T follicular helper cell (primary cell): ENCODE results near the gene ACSS1.

Experiments used
- DNase-seq: peaks from one replicate; pipeline ENCODE4 v3.0.0-alpha.2; 2020; ENCODE audit warnings: low read depth

Gene ACSS1

GRCh38 chr20:25058847-25059810 is 1.2 kb upstream of the ACSS1 start:
- DNase-seq, result no peak

- DNase-seq, result peak; percentile 69
These were observed 497 bp downstream of the ACSS1 start for GRCh38 chr20:25057234-25058050.

GRCh38 chr20:25056690-25057233 is 1.2 kb downstream of the ACSS1 start:
- DNase-seq, result no peak

- DNase-seq, result no peak
These were observed 2.0 kb downstream of the ACSS1 start for GRCh38 chr20:25055711-25056495.

- DNase-seq, result no peak
These were observed 2.8 kb downstream of the ACSS1 start for GRCh38 chr20:25054995-25055629.

- no peak for DNase-seq
These were observed 3.7 kb downstream of the ACSS1 start for GRCh38 chr20:25054096-25054820.

- no peak for DNase-seq
These were observed 4.5 kb downstream of the ACSS1 start for GRCh38 chr20:25053255-25054031.

- DNase-seq, result no peak
These were observed 5.4 kb downstream of the ACSS1 start for GRCh38 chr20:25052255-25053194.

GRCh38 chr20:25051386-25052155 is 6.4 kb downstream of the ACSS1 start:
- no peak for DNase-seq

- no peak for DNase-seq
These were observed 7.2 kb downstream of the ACSS1 start for GRCh38 chr20:25050501-25051350.

- DNase-seq, result no peak
These were observed 7.9 kb downstream of the ACSS1 start for GRCh38 chr20:25050082-25050481.

- DNase-seq, result no peak
These were observed 8.5 kb downstream of the ACSS1 start for GRCh38 chr20:25049261-25050060.

- no peak for DNase-seq
These were observed 9.4 kb downstream of the ACSS1 start for GRCh38 chr20:25048519-25048952.

GRCh38 chr20:25047766-25048165 is 10.2 kb downstream of the ACSS1 start:
- no peak for DNase-seq

- DNase-seq, result no peak
These were observed 10.9 kb downstream of the ACSS1 start for GRCh38 chr20:25046736-25047666.
